Measurements from ENCODE around the gene TAT.
"Not testable (repeated sequence)": the region's sequence is repeated elsewhere in the genome, so short reads cannot be mapped to it uniquely, and the experiment has no call there.

TAT gene

GRCh38 chr16:71576971-71577370 is at the start of gene TAT:
Gene TAT (minus strand): TSS chr16:71577092. CDS start chr16:71576415, 677 bp downstream.
- no peak for DNase-seq (ENCODE audit: low read depth in 2 of 2)

DNA sequence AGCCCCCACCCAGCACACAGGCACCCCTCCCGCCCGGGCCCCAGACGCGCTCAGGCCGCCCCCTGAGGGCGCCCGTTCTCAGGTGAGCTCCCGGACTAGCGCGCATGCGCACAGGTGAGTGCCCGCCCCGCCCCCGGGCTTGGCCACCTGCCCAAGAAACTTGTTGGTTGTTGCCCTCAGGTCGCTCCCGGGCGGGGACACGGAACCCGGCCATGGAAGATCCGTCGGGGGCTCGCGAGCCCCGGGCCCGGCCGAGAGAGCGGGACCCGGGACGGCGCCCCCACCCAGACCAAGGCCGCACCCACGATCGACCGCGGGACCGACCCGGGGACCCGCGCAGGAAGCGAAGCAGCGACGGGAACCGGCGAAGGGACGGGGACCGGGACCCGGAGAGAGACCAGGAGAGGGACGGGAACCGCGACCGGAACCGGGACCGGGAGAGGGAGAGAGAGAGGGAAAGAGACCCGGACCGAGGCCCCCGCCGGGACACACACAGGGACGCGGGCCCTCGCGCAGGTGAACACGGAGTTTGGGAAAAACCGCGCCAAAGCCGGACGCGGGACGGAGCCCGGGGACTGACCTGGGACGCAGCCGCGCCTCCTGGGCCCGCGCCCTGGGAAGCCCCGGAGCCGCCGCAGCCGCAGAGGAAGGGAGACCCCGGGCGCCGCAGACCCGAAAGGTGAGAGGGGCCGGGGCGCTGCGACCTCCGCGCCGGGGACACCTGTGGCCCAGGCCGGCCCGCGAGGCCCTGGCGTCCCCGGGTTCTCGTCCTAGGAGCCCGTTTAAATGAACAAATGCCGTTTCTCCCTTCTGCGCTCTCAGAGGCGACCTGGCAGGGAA is 49.3 kb upstream of the TAT start, which contains the start of gene MARVELD3:
Gene MARVELD3, plus strand, starts transcription at position 167 of the 840 bp plus-strand sequence. Its CDS starts 46 bp downstream, at position 213.
- peak in 1 of 2 donors; percentile 20 for DNase-seq (ENCODE audit: low read depth in 2 of 2)

- DNase-seq (ENCODE audit: low read depth in 2 of 2), result no peak
Measured at GRCh38 chr16:71625113-71625850, 48.4 kb upstream of the TAT start.

DNA sequence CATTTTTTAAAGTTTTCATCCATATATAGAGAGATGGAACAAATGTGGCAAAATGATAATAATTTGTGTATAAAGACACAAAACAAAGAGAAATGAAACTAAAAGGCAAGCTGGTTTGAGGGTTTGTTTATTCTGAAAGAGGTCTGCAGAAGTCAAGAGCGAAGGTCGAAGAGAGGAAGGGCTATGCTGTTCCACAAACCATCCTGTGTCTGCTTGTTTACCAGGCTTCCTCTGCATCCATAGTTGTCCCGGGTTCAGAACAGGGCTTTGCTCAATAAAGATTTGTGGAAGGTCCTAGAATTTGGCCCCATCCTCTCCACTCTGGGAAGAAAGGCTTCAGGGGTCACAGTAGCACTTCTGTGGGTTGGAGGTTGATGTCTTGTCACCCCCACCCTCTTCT is 46.7 kb upstream of the TAT start:
- DNase-seq (ENCODE audit: low read depth in 2 of 2), result no peak

- DNase-seq (ENCODE audit: low read depth in 2 of 2), result no peak
Measured at GRCh38 chr16:71622088-71622487, 45.2 kb upstream of the TAT start.

DNA sequence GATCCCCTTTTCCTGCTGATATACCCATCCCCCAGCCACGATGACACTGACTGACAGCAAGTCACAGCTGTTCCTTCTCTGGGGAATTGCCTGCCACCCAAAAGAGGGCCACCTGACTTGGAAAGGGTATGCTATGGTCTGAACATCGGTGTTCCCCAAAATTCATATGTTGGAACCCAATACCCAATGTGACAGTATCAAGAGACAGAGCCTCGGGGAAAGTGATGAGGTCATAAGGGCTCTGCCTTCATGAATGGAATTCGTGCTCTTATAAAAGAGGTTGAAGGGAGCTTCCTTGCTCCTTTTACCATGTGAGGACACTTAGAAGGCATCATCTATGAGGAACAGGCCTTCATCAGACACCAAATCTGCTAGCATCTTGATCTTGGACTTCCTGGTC is 41.5 kb upstream of the TAT start:
- DNase-seq (ENCODE audit: low read depth in 2 of 2), result no peak

- DNase-seq (ENCODE audit: low read depth in 2 of 2), result not testable (repeated sequence)
Measured at GRCh38 chr16:71614956-71615355, 38.1 kb upstream of the TAT start.

GRCh38 chr16:71610936-71611871 is 34.3 kb upstream of the TAT start:
- DNase-seq (ENCODE audit: low read depth in 2 of 2), result peak; percentile 80 to 87

- DNase-seq (ENCODE audit: low read depth in 2 of 2), result no peak
Measured at GRCh38 chr16:71610447-71610846, 33.6 kb upstream of the TAT start.

GRCh38 chr16:71609066-71609465 is 32.2 kb upstream of the TAT start:
- DNase-seq (ENCODE audit: low read depth in 2 of 2), result no peak

DNA sequence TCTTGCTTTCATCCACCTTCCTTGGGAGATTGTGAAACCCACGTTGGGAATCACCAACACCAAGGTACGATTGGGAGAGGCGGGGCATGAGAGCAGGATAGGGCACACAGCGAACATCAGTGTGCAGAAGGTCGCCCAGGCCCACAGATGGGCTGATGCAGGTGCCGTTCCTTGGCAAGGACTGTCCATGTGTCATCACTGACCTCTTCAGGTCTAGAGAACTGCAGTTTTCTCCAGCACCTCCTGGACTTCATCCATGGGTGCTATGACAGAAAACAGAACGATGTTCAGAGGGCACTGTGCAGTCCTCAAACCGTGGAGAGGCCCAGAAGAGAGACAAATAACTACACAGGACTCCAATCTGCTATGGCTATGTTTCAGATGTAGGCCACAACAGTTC is 23.9 kb upstream of the TAT start:
- DNase-seq (ENCODE audit: low read depth in 2 of 2), result no peak

DNA sequence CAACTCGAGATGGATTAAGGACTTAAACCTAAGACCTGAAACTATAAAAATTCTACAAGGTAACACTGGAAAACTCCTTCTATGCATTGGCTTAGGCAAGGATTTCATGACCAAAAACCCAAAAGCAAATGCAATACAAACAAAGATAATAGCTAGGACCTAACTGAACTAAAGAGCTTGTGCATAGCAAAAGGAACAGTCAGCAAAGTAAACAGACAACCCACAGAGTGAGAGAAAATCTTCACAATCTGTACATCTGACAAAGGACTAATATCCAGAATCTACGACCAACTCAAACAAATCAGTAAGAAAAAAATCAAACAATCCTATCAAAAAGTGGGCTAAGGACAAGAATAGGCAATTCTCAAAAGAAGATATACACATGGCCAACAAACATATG is 21.5 kb upstream of the TAT start:
- DNase-seq (ENCODE audit: low read depth in 2 of 2), result not testable (repeated sequence)

DNA sequence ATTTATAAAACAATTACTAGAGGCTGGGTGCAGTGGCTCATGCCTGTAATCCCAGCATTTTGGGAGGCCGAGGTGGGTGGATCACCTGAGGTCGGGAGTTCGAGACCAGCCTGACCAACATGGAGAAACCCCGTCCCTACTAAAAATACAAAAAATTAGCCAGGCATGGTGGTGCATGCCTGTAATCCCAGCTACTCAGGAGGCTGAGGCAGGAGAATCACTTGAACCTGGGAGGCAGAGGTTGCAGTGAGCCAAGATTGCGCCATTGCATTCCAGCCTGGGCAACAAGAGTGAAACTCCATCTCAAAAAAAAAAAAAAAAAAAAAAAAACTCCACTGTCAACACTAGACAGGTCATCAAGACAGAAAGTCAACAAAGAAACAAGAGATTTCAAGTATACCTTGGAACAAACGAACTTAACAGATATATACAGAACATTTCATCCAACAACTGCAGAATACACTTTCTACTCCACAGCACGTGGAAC is 18.5 kb upstream of the TAT start:
- not testable (repeated sequence) for DNase-seq (ENCODE audit: low read depth in 2 of 2)

- no peak for DNase-seq (ENCODE audit: low read depth in 2 of 2)
Measured at GRCh38 chr16:71594000-71594646, 17.2 kb upstream of the TAT start.

DNA sequence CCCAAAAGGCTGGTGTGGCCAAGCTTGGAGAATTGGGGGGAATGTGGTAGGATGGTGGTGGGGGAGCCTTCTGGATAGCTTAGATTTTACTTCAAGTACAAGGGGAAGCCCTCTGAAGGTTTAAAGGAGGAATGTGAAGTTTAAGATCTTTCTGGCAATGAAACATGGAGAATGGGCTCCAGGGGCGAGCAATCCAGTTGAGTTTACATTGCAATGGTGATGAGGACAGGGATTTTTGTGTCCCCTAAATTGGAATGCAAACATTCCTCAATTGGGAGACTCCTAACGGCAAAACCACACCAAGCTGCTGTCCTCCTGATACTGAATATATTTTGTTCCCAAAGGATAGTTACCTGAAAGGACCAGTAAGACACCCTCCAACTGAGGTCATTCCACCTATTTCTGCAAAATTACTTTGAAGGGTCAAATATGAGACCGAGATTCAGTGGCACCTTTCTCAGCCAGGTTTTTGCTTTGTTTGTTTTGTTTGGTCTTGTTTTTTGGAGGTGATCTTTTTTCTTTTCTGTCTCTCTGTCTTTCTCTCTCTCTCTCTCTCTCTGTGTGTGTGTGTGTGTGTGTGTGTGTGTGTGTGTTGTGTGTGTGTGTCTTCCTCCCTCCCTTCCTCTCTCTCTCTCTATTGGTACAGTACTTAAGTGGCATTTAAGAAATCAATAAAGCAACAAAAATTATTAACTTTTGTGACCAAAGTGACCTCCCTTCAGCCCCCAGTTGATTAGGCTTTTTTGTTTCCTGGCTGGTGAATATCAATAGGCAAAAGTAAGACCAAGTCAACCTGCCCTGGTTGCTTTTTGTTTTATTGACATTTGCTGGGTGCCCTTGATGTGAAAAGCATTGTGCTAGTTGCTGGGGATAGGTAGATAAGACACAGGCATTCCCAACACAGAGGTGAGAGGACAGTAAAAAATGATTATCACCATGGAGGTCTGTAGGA is 16.4 kb upstream of the TAT start:
- no peak for DNase-seq (ENCODE audit: low read depth in 2 of 2)

GRCh38 chr16:71591917-71592316 is 15.0 kb upstream of the TAT start:
- no peak for DNase-seq (ENCODE audit: low read depth in 2 of 2)

- DNase-seq (ENCODE audit: low read depth in 2 of 2), result no peak
Measured at GRCh38 chr16:71590584-71590983, 13.7 kb upstream of the TAT start.

DNA sequence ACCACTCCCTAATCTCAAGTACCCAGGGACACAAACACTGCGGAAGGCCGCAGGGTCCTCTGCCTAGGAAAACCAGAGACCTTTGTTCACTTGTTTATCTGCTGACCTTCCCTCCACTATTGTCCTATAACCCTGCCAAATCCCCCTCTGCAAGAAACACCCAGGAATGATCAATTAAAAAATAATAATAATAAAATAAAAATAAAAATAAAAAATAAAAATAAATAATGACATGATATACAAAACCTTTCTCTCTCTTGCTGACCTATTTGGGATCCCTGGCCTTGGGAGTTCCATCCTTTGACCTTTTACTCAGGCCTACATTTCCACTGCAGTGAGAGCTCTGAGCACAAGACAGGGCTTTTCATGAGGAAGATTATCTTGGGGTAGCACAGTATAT is 13.2 kb upstream of the TAT start:
- not testable (repeated sequence) for DNase-seq (ENCODE audit: low read depth in 2 of 2)

- DNase-seq (ENCODE audit: low read depth in 2 of 2), result not testable (repeated sequence)
Measured at GRCh38 chr16:71589334-71589733, 12.4 kb upstream of the TAT start.

- no peak for DNase-seq (ENCODE audit: low read depth in 2 of 2)
Measured at GRCh38 chr16:71585318-71585703, 8.4 kb upstream of the TAT start.

All from stimulated activated CD4-positive, alpha-beta T cell treated with anti-CD3 and anti-CD28 coated beads, Interleukin-4, amount 100 ng/mL, for 48 hours (primary cell).